PFSK-1 (cell line): ENCODE results near the gene THSD7B.

Experiments used
- FOXP2 ChIP-seq: optimal IDR thresholded peaks from 2 replicates; pipeline ENCODE3; 2011; ENCODE audit warnings: borderline replicate concordance, control low read depth, inconsistent platforms; ENCODE audit not compliant: insufficient read depth; ENCODE audit errors: extremely low read length, extremely low read depth
- POLR2AphosphoS5 ChIP-seq: IDR thresholded peaks from 2 replicates; pipeline ENCODE4 v1.6.1; 2012; ENCODE audit warnings: low read depth, mild to moderate bottlenecking, control low read depth, low read length, moderate library complexity
- REST ChIP-seq, 2 experiments: IDR thresholded peaks; 2 replicates each; pipeline versions ENCODE4 v1.6.1 to v1.8.0; 2011 to 2012; ENCODE audit warnings: low read depth in 2 of 2, low read length in 2 of 2, control low read depth in 1 of 2, inconsistent platforms in 1 of 2, mild to moderate bottlenecking in 1 of 2, moderate library complexity in 1 of 2; ENCODE audit not compliant: insufficient read depth in 1 of 2
- SIN3A ChIP-seq: IDR thresholded peaks from 2 replicates; pipeline ENCODE4 v1.6.1; 2012; ENCODE audit warnings: mild to moderate bottlenecking, low read length, moderate library complexity, borderline replicate concordance; ENCODE audit not compliant: insufficient read depth
- TAF1 ChIP-seq: IDR thresholded peaks from 2 replicates; pipeline ENCODE4 v1.6.1; 2012; ENCODE audit warnings: low read length, control low read depth, borderline replicate concordance; ENCODE audit not compliant: insufficient read depth

The THSD7B gene

GRCh38 chr2:137117385-137117784 is 352.0 kb downstream of the THSD7B start:
- TF ChIP-seq SIN3A (no peak), REST (IDR thresholded peaks at IDR 0.05; ENCODE audit: insufficient read depth in 1 of 2, low read depth in 2 of 2, low read length in 2 of 2) (no peak), FOXP2 (no peak), TAF1 (no peak), POLR2AphosphoS5 (no peak)

- TF ChIP-seq TAF1 (no peak), FOXP2 (no peak), SIN3A (no peak), POLR2AphosphoS5 (no peak)
Measured at GRCh38 chr2:137118140-137118539, 352.8 kb downstream of the THSD7B start.

GRCh38 chr2:137123226-137123625 is 357.9 kb downstream of the THSD7B start:
- TF ChIP-seq SIN3A (no peak), TAF1 (no peak), REST (IDR thresholded peaks at IDR 0.05; ENCODE audit: insufficient read depth in 1 of 2, low read depth in 2 of 2, low read length in 2 of 2) (no peak), POLR2AphosphoS5 (no peak), FOXP2 (no peak)

GRCh38 chr2:137133225-137133624 is 367.9 kb downstream of the THSD7B start:
- no peak for TF ChIP-seq TAF1

- TF ChIP-seq POLR2AphosphoS5 (no peak), REST (IDR thresholded peaks at IDR 0.05; ENCODE audit: insufficient read depth in 1 of 2, low read depth in 2 of 2, low read length in 2 of 2) (no peak), SIN3A (no peak), TAF1 (no peak), FOXP2 (no peak)
Measured at GRCh38 chr2:137138263-137138662, 372.9 kb downstream of the THSD7B start.

GRCh38 chr2:137151731-137152130 is 386.4 kb downstream of the THSD7B start:
- TF ChIP-seq REST (IDR thresholded peaks at IDR 0.05; ENCODE audit: insufficient read depth in 1 of 2, low read depth in 2 of 2, low read length in 2 of 2) (no peak), TAF1 (no peak), POLR2AphosphoS5 (no peak), FOXP2 (no peak), SIN3A (no peak)
